ENCODE data around the gene MIP. TPM values are rescaled to one million over a fixed set of nuclear protein-coding genes. Genes with fewer than 3 reads are reported as not detected.

Gene MIP
- total and polyA plus RNA-seq, 2 of the 13 experiments (the other 11 are each of a cell fraction or from before 2014, with no cell fraction given) = not detected

DNA sequence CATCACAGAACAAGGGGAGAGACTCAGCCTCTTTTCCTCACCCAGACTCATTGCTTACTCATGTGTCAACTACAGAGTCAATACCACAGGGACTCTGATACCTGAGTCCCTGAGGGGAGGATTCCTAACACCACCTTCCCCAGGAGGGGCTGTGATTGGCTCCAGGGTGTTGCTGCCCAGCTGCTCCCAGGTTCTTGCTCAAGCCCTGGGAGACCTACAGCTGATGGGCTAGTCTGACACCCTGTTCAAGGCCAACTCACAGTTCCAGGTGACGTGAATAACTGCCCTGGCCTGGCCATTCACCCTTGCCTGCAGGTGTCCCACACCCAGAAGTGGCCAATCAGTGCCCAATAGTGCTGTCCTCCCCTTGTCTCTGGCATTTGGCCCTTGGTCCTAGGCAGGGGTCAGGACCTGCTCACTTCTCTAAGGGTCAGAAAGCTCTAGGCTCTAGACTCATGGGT, 22.5 kb upstream of the MIP start (continued):
- TF ChIP-seq, protein P1, sequence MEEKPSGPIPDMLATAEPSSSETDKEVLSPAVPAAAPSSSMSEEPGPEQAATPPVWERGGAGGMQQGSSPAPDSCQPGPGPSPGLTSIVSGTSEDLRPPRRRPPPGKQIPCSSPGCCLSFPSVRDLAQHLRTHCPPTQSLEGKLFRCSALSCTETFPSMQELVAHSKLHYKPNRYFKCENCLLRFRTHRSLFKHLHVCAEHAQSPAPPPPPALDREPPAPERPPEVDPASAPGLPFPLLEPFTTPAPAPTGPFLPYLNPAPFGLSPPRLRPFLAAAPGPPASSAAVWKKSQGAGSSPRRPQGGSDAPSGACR (CRISPR knock-in tag; IDR thresholded peaks at IDR 0.05) = no peak
- TF ChIP-seq ZNF33B (CRISPR knock-in tag; IDR thresholded peaks at IDR 0.05) (no peak), REL (CRISPR knock-in tag; conservative IDR thresholded peaks at IDR 0.05) (no peak), ATF7 (IDR thresholded peaks at IDR 0.05) (no peak), ATF7 (CRISPR knock-in tag; IDR thresholded peaks at IDR 0.05) (no peak), ZSCAN12 (CRISPR knock-in tag; IDR thresholded peaks at IDR 0.05) (no peak), ZNF782 (CRISPR knock-in tag; IDR thresholded peaks at IDR 0.05; ENCODE audit: borderline replicate concordance) (no peak), ZNF382 (CRISPR knock-in tag; IDR thresholded peaks at IDR 0.05; ENCODE audit: borderline replicate concordance) (no peak), FOXA1 (IDR thresholded peaks at IDR 0.05) (no peak), FOXA1 (CRISPR knock-in tag; IDR thresholded peaks at IDR 0.05) (peak; percentile 35; the same call in 1 of the 2 replicates), MAFG (CRISPR knock-in tag; IDR thresholded peaks at IDR 0.05) (no peak), ASH2L (IDR thresholded peaks at IDR 0.05; ENCODE audit: insufficient read length, low read depth, low read length) (no peak), RFXAP (CRISPR knock-in tag; IDR thresholded peaks at IDR 0.05; ENCODE audit: borderline replicate concordance) (peak; percentile 97), ZFP90 (CRISPR knock-in tag; IDR thresholded peaks at IDR 0.05; ENCODE audit: borderline replicate concordance) (no peak), KLF11 (CRISPR knock-in tag; IDR thresholded peaks at IDR 0.05) (no peak), ZNF501 (CRISPR knock-in tag; IDR thresholded peaks at IDR 0.05) (no peak), SIX1 (CRISPR knock-in tag; IDR thresholded peaks at IDR 0.05; ENCODE audit: borderline replicate concordance) (no peak), ZC3H4 (CRISPR knock-in tag; IDR thresholded peaks at IDR 0.05; ENCODE audit: borderline replicate concordance) (no peak), ZFP82 (CRISPR knock-in tag; IDR thresholded peaks at IDR 0.05; ENCODE audit: borderline replicate concordance) (no peak), ZFP36 (IDR thresholded peaks at IDR 0.05; ENCODE audit: borderline replicate concordance, low read depth, low read length, partially characterized antibody) (no peak), ZNF546 (CRISPR knock-in tag; conservative IDR thresholded peaks at IDR 0.05) (no peak), ZNF597 (CRISPR knock-in tag; IDR thresholded peaks at IDR 0.05) (no peak), MXD4 (CRISPR knock-in tag; IDR thresholded peaks at IDR 0.05) (no peak), SUZ12 (IDR thresholded peaks at IDR 0.05; ENCODE audit: low read depth, low read length) (no peak), HDAC6 (IDR thresholded peaks at IDR 0.05; ENCODE audit: low read depth, low read length) (no peak), XBP1 (CRISPR knock-in tag; IDR thresholded peaks at IDR 0.05) (no peak), TFAP4 (IDR thresholded peaks at IDR 0.05; ENCODE audit: borderline replicate concordance, low read depth) (peak; percentile 95)
- TF ChIP-seq, protein P2, sequence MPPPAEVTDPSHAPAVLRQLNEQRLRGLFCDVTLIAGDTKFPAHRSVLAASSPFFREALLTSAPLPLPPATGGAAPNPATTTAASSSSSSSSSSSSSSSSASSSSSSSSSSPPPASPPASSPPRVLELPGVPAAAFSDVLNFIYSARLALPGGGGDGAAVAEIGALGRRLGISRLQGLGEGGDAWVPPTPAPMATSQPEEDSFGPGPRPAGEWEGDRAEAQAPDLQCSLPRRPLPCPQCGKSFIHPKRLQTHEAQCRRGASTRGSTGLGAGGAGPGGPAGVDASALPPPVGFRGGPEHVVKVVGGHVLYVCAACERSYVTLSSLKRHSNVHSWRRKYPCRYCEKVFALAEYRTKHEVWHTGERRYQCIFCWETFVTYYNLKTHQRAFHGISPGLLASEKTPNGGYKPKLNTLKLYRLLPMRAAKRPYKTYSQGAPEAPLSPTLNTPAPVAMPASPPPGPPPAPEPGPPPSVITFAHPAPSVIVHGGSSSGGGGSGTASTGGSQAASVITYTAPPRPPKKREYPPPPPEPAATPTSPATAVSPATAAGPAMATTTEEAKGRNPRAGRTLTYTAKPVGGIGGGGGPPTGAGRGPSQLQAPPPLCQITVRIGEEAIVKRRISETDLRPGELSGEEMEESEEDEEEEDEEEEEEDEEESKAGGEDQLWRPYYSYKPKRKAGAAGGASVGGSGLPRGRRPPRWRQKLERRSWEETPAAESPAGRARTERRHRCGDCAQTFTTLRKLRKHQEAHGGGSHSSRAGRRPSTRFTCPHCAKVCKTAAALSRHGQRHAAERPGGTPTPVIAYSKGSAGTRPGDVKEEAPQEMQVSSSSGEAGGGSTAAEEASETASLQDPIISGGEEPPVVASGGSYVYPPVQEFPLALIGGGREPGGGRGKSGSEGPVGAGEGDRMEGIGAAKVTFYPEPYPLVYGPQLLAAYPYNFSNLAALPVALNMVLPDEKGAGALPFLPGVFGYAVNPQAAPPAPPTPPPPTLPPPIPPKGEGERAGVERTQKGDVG (CRISPR knock-in tag; IDR thresholded peaks at IDR 0.05; ENCODE audit: borderline replicate concordance) = no peak

All from HepG2 (cell line).